ENCODE results near the gene UQCC5.

DNA sequence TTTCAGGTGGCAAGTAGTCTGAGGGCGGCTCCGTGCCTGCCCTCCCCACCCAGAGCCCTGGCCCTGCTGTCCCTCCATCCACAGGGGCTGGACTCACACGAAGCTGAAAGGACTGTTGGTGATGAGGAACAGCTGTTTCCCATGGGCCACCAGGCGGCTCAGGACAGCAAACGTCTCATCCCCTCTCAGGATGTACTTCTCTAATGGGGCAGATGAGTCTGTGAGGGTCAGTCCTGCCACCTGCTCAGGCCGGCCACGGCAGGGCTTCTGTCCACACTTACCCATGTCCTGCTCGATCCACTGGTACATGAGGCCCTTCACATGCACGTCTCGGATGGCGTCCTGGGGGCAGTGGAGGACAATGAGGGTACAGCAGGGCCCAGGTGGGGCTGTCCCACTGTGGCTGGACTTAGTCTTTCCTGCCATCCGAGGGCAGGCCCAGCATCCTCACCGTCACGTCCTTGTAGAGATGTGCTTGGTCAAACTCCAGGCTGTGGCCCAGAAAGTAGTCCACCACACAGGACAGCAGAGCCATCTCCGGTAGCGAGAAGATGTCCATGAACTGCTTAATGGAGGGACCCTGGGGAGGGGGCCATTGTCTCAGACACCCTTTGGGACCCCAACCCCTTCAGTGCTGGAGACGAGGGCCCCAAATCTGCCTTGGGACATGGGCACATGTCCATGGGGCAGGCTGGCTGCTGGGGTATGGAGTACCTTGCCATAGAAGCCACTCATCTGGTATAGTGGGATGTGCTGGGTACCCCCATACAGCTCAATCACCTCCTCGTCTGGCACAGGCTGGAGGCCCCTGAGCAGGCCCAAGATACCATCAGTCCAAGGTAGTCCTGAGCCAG is 8.4 kb upstream of the UQCC5 start:
- TF ChIP-seq CTCF (IDR thresholded peaks at IDR 0.05; ENCODE audit: poor library complexity, severe bottlenecking) (no peak), EZH2 (IDR thresholded peaks at IDR 0.05; ENCODE audit: borderline replicate concordance, insufficient read depth, low read length, poor library complexity, severe bottlenecking) (no peak), TAF1 (IDR thresholded peaks at IDR 0.05; ENCODE audit: low read depth) (no peak)
